ENCODE results near the gene SLIT3.

Gene SLIT3

DNA sequence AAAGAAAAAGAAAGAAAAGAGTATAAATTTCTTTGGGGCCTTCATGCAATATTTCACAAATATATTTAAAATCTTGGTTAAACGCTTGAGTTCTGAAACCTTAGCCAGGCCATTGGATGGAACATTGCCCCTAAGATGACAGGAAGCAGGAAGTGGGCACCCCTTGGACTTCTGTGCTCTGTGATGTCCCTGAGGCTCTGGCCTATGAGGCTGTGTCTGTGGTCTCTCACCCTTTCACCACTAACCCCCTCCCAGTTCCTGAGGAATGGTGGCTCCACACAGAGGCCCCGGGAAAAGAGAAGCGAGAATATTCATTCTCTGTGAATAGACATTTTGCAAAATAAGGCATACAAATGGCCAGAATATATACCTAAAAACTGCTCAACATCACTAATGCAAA is 401.3 kb downstream of the SLIT3 start:
- DNase-seq (ENCODE audit: low read depth in 1 of 2, low spot score in 1 of 2): no peak

DNA sequence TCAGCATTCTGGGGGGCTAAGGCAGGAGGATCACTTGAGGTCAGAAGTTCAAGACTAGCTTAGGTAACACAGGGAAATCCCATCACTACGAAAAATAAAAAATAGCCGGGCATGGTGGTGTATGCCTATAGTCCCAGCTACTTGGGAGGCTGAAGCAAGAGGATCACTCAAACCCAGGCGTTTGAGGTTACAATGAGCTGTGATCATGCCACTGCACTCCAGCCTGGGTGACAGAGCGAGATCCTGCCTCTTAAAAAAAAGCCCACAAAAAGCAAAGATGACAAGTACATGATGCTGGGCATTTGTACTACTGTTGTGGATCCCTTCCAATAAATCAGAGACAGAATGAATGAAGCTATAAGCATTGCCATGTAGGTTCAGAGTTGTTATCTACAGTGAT is 401.7 kb downstream of the SLIT3 start:
- no peak for DNase-seq (ENCODE audit: low read depth in 1 of 2, low spot score in 1 of 2)

DNA sequence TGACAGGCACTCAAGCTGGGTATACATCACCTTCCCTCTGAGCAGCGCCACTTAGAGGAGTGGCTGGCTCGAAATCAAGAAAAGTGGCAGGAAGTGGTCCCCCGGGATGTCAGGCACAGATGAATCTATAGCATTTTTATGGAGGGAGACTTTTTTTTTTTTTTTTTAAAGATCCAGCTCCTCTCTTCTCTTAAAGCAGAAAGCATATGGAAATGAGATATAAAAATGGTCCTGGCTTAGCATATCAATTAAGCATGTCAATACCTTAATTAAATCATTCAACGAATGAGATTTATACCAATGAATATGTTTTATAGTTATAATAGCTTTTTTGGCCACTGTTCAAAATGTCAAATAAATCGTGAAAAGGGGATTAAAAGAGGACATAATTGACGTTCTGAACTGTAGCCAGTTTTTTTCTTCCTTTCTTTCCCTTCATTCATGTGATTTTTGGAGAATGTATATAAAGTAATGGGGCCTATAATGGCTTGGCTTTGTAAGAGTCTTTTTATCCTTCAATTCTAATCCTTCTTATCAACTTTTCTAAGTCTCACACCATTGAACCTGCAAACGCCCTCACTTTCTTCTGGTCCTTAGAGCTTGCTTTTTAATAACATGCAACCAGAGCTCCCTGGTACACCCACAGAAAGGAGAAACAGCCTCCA is 402.6 kb downstream of the SLIT3 start:
- no peak for DNase-seq (ENCODE audit: low read depth in 1 of 2, low spot score in 1 of 2)

DNA sequence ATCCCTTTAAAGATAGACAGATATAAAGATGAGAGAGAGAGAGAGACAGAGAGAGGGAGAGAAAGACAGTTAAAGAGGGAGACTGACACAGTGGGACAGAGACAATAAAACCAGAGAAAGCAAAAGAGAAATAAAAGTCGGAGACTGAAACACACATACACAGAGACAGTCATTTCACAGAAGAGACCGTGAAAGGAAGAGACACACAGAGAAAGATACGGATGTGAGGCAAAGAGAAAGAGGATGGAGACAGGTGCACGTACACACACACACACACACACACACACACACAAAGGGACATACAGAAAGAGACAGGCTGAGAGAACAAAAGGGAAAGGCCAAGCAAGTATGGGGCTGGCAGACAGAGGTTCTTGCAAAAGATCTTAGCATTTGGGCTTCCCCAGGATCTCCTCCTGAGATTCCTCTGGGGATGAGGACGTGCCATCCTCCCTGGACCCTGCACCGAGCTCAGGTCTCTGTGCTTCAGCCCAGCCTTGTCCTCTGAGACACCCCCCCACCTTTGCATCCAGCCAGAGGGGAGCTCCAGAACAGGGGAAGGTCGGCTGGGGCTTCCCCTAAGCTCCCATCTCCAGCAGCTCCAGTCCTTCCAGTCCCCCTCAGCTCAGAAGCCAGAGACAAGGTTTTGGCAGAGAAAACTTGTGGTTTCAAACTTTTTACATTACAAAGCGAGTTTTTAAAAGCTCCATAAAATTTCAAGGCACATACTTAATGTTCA is 403.4 kb downstream of the SLIT3 start:
- DNase-seq (ENCODE audit: low read depth in 1 of 2, low spot score in 1 of 2): no peak

DNA sequence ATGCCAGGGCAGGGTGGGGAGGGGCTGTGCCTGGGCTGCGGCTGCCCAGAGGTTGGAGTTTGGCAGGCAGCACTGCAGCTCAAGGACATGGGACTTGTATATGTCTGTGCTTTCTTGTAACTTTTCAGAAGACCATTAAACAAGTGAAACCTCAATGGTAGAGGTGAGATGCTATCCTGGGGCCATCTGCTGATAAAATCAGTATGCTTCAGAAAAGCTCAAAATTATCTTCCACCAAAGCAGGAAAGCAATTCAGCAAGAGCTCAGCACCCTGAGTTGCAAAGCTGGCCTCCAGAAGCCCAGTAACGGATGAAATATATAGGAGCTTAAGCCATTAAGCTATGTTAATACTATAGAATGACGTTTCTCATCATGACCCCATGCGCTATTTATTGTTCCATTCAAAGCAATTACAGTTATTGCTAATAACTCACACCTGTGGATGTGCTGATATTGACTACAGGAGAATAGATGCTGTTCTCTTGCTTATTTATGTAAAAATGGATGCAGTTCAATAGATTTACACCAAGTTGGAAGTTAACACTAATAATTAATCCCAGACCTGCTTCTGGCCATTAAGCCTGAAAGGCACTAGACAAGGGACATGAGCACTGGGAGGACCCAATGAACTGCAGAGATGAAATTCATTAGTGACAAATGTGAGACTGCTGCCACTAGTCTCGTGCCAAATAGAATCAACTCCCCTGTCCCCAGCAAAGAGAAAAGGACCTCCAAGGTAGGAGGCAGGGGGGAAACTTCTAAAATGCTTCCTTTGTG is 405.5 kb downstream of the SLIT3 start:
- DNase-seq (ENCODE audit: low read depth in 1 of 2, low spot score in 1 of 2): no peak

DNA sequence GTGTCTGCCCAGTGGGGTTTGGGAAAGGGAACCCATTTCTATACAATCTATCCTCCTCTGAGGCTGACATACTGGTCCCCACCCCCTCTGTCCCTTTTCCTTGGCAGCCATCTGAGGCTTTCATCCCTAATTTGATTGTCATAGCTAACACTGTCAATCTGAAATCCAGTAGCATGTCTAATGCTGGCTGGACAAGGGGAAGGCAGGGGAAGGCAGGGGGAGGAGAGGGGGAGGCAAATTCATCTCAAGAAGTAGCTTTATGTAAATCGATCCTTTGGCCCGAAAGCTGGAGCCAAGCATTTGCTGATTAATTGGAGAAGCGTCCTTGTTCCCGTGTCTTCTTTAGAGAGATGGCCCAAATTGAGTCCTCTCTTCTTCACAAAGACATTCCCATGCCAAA is 407.7 kb downstream of the SLIT3 start:
- DNase-seq (ENCODE audit: low read depth in 1 of 2, low spot score in 1 of 2): no peak

DNA sequence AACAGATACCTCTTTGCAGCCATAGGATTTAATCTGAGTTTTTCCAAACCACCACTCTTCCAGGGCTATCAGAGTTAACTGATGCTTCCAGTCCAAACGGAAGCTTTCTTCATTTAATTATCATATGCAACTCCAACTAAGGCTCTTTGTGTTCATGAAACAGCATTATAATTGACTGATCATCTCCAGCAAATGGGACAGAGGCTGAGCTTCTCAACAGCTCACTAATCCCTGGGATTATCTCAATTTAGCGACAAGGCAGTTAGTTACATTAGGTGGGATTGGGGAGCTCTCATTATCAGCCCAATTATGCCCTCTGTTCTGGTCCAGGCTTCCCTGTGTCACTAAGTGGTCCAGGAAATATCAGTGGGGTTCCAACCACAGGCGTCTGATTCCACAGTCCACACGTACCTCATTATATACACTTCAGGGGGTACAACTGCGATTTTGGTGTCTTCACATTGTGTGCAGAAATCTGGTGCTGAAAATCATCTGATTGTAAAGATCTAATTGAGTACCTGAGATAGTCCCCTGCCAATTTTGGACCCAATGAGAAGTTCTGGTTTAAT is 408.2 kb downstream of the SLIT3 start:
- no peak for DNase-seq (ENCODE audit: low read depth in 1 of 2, low spot score in 1 of 2)

DNA sequence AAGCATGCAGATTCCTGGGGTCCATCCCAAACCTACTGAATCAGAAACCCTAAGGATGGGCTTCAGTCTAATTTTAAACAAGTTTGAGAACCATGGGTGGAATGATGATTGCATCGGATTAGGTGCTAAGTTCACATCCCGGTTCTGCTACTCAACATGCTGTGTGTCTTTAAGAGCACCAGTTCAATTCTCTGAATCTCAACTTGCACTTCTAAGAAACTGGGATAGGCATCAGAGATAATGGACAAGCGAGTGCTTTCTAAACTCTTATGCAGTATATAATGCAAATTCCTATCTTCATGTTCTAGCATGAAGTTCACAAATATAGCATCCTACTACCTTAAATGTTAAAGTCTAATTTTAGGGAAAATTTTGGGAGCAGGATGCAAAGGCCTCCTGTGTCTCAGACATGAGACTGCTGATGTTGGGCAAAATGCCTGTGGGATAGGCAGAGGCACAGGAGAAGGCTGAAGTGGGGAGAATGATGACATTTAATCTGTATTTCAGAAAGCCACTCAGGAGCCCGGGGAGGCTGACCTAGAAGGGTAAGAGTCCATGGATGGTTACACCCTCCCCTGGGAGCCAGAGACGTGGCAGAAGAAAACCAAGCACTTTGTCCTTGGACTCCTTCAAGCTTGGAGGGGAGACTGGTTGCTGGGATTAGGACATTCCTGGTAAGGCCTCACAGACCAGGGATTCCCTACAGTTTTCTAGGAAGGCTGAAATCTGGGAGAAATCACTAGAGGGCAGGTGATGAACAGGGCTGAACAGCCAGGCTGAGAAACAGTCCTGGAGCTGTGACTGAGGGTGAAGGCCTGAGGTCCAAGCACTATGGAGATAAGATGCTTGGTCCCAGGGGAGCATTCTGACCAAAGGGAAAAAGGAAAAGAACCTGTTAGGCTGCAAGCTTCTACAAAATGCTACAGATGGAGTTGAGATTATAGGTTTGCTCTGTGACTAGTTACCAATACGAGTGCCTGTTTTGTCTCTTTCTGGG is 409.8 kb downstream of the SLIT3 start:
- DNase-seq (ENCODE audit: low read depth in 1 of 2, low spot score in 1 of 2): no peak

DNA sequence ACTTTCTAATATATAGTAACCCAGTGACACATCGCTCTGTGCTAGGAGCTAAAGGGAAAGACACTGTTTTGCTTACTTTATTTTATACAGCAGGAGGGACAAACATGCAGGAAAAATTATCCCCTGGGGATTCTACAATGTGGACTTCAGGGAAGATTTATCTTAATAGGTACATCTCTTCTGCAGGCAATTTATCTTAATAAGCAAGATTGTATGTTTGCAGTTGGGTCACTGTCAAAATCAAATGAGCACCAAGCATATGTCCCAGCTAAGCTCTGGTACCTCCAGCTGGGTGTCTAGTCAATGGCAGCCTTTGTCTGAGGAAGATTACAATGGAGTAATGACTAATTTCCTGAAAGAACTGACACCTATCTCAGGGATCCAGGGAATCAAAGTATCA is 411.9 kb downstream of the SLIT3 start:
- no peak for DNase-seq (ENCODE audit: low read depth in 1 of 2, low spot score in 1 of 2)

DNA sequence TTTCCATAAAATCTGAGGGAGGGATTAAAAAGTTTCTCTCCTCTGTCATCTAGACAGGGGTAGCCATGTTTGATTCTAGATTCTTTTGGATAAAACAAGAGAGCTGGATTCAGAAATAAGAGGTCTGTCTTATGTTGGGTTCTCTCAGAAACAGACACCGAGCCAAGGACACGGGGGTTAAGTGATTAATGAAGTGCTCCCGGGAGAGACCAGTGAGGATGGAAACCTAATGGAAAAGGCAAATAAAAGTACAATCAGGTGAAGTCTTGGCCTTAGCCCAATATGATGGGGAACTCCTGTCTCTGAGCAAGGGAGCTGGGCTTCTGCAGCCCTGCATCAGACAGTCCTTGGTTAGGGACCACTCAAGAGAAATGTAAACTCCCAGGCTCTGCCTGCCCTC is 413.0 kb downstream of the SLIT3 start:
- DNase-seq (ENCODE audit: low read depth in 1 of 2, low spot score in 1 of 2): no peak

DNA sequence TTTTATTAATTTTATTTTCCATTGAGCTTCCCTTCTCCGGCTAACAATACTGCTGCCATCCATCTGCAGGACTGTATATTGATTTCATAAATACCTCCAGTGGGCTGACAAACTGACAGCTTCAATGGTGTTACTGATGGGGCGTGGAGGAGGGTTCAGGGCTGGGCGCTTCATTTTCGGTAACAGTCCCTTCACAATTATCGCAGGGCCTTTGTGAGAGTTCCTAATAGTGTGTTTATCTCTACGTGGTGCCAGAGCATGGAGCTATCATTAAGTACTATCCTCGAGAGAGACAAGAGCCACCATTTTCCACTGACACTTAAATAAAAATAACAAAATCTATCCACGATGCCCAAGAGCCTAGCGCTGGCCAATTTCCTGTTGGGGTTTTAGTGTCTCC is 414.8 kb downstream of the SLIT3 start:
- DNase-seq (ENCODE audit: low read depth in 1 of 2, low spot score in 1 of 2): no peak

DNA sequence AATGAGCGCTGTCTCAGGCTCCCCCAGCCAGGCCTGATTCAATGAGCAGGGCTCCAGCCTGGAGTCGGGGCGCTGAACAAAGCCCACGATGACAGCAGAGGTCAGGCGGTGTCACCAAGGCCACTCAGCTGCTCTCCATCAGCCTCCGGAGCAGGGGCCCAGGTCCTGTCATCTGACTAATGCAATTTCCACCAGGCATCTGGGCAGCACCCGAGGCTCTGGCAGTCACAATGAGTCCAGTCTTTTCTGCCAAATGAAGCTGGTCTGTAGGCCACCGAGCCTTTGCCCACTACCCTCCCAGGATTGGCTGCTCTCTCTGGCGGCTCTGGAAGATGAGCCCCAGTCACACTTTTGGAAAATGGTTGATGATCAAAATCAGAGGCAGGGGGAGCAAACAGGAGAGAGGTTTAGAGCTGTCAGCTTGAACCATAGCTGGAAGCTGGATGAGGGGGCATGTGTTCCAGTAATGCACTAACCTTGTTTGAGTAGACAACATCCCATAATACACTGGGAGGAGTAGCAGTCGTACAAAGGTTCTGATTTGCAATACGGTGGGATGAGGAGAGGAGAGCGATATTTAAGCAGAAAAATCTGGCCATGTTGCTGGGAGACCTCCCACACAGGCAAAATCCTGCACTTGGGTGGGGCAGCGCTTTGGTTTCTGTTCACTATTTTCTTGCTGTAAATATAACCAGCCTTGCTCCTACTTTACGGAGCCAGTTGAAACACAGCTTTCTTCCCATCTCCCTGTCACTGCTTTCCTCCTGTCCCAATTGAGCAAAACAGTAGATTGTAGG is 415.4 kb downstream of the SLIT3 start:
- DNase-seq (ENCODE audit: low read depth in 1 of 2, low spot score in 1 of 2): no peak

DNA sequence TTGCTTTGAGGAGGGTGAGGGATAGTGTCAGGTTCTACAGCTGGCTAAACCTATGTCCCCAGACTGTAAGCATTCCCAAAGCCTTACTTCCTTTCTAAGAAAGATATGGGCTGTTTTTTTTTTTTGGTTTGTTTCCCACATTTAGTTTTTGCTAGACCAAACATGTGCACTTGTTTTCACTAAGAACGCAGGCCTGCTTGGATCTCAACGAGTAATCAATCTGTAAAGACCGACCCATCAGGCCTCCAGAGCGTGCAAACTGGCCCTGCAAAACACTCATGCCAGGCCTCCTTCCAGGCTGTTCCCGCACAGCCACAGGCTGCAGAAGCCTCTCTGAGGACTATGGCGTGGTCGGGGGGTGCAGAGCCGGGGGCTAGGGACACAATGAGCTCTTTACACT is 416.9 kb downstream of the SLIT3 start:
- DNase-seq (ENCODE audit: low read depth in 1 of 2, low spot score in 1 of 2): no peak

DNA sequence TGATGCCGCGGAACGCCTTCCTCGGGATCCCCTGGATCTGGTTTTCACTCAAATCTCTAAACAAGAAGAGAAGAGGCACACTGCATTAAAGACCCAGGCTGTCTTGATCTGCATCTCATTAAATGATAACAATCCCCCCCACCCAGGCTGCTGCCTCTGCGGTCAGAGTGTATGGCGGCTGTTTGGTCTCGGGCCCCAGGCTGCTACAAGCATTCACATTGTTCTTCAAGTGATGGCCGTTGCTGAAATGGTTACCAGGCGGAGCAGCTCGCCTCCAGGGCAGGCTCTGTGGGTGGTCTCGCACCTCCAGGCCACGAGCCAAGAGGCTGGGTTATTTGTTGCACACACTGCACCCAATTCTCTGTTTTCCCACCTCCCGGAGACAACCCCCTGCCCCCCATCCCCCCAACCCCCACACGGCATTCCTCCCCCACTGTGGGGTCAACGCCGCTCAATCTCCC is 417.6 kb downstream of the SLIT3 start:
- DNase-seq (ENCODE audit: low read depth in 1 of 2, low spot score in 1 of 2): no peak

DNA sequence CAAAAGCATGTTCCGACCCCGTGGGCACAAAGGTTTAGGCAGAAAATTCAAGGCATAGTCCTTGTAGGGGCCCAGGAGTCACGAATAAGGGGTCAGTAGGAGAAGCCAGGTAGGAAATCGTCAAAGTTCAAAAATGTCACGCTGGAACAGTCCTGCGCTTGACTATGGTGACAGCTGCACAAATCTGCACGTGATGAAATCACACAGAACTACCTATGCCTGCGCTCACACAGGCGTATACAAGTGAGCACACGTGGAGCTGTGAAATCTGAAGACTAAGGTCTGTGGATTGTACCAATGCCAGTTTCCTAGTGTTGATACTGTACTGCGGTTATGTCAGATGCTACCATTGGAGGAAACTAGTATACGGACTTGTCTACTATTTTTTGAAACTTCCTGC is 418.7 kb downstream of the SLIT3 start:
- no peak for DNase-seq (ENCODE audit: low read depth in 1 of 2, low spot score in 1 of 2)

DNA sequence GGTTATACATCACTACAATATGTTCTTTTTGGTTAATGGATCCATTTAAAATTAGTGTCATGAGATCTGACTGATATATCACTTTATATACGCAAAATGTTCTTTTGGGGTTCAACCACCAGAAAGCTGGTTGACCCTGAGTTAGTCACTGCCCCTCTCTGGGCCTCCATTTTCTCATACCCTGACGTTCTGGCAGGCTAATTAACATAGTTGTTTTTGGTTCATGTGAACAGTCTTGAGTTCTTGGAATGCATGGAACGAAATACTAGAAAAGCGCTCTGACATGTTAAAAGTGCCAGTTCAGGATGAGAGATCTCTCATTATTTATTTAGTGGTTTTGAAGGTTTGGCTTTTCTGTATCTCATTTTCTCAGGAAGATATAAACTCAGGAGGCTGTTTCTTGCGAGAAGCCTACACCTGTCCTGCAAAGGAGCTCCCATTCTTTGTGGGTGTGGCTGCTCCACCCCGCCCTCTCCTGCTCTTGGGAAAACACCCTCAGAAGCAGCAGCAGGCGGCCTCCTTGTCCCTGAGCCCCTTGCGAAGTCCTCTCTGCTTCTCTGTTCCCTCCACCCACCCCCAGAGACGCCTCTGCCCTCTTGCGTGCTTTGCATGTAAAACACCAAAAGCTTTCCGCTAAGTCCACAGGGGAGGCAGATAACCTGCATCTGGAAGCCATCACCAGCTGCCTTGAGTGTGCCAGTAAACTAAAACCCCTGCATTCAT is 419.4 kb downstream of the SLIT3 start:
- no peak for DNase-seq (ENCODE audit: low read depth in 1 of 2, low spot score in 1 of 2)

DNA sequence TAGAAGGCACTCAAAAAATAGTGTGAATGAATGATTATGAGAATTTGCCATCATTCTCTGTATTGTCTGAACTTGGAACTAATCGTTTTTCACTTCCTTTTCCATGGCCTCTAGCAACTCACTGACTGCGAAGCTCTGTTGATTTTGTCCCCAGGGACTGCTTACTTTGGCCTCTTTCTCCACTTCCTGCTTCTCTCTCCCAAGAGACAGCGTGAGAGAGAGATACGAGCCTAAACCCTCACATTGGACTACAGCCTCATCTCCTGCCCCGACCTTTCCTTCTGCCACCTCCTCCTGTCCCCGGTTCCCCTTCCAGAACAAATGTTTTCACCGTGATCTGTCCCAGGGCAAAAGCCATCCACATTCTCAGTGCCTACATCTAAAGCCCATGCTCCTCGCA is 421.0 kb downstream of the SLIT3 start:
- no peak for DNase-seq (ENCODE audit: low read depth in 1 of 2, low spot score in 1 of 2)

DNA sequence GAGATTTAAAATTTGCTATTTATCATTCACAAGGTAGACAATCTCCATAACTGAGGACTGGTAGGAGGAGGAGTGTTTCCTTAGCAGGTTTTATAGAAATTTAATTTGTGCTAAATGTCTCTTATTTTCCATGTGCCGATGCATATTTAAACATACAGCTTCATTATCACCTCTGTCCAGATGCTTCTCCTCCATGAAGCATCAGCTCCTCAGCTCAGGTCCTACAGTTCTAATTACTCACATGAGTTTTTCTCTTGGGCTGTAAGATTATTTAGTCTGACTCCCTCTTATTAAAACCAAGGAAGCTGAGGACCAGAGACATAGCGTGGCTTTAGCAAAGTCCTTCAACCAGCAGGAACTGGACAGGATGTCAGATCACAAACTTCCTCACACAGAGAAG is 421.6 kb downstream of the SLIT3 start:
- DNase-seq (ENCODE audit: low read depth in 1 of 2, low spot score in 1 of 2): no peak

DNA sequence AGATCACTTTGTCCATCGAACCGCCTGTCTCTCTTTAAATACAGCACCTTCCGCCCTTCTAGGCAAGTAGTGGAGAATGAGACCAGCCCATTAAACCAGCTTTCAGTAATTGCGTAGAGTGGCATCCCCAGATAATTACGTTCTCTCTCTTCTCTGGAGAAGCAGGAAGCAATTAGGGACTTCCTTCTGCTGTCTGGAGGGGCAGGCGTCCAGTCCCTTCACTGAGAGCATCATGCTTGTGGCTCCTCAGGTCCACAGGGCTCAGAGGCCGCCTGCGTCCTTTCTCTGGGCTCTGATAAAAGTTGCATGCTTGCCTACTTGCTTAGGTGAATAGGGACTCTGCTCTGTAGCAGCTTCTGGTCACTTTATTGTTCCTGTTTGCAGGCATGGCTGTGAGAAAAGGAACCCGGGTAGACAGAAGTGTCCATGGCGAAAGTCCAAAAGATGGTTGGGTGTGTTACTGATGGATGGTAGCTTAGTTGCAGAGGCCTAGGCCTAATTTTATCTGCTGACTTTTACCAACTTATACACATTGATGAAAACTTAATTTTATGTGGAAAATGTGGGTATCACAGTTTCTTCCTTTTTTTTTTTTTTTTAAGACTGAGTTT is 422.7 kb downstream of the SLIT3 start:
- no peak for DNase-seq (ENCODE audit: low read depth in 1 of 2, low spot score in 1 of 2)

All from activated T-helper 1 cell treated with anti-CD3 and anti-CD28 coated beads, Interleukin-2, amount 50 U/mL, for 16 hours (primary cell).